ENCODE data around the gene BIVM. TPM values are rescaled to one million over a fixed set of nuclear protein-coding genes. Genes with fewer than 3 reads are reported as not detected.

The BIVM gene
- total RNA-seq, 1 experiment from 2014 or later: 12.5 TPM

DNA sequence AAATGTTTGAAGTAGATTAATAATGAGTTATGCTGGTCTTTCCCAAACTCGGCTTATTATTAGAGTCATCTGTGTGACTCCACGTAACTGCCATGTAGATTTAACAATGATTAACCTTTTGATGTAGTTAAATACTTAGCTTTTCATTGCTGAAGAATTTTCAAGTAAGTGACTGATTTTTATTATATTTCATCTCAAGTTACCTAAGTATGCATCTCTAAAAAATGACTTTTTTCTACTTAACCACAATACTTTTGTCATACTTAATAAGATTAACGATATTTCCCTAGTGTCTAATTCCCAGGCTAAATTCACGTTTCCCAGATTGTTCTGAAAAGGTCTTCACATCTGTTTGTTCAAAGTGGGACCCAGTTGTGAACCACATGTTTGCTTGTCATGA, 17.8 kb downstream of the BIVM start:
- Histone ChIP-seq H3K36me3 (ENCODE audit: low read depth) (0 out of 2 replicates have a peak, but pooled peaks cover 10% of the 10 kb centered on the region), H3K4me3 (no peak overlapping the region), H3F3A (ENCODE audit: insufficient read depth, low read depth) (no peaks in the 10 kb centered on the region), H3K4me2 (no peak overlapping the region), H4K20me1 (ENCODE audit: insufficient read depth) (0 out of 2 replicates have a peak, but pooled peaks cover 4% of the 10 kb centered on the region), H3K9me3 (ENCODE audit: insufficient read depth, low read depth) (no peaks in the 10 kb centered on the region), H3K27ac (no peak overlapping the region), H3K9me2 (ENCODE audit: insufficient read depth) (no peaks in the 10 kb centered on the region), H2AFZ (no peak overlapping the region), H3K4me1 (replicated peaks; ENCODE audit: insufficient read depth) (no peaks in the 10 kb centered on the region), H3K79me2 (ENCODE audit: low read depth) (no peaks in the 10 kb centered on the region; the same call in 1 of the 2 replicates), H3K27me3 (ENCODE audit: insufficient read depth, low read depth) (no peaks in the 10 kb centered on the region)
- DNase-seq: no peak
- TF ChIP-seq, protein P1, sequence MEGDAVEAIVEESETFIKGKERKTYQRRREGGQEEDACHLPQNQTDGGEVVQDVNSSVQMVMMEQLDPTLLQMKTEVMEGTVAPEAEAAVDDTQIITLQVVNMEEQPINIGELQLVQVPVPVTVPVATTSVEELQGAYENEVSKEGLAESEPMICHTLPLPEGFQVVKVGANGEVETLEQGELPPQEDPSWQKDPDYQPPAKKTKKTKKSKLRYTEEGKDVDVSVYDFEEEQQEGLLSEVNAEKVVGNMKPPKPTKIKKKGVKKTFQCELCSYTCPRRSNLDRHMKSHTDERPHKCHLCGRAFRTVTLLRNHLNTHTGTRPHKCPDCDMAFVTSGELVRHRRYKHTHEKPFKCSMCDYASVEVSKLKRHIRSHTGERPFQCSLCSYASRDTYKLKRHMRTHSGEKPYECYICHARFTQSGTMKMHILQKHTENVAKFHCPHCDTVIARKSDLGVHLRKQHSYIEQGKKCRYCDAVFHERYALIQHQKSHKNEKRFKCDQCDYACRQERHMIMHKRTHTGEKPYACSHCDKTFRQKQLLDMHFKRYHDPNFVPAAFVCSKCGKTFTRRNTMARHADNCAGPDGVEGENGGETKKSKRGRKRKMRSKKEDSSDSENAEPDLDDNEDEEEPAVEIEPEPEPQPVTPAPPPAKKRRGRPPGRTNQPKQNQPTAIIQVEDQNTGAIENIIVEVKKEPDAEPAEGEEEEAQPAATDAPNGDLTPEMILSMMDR (conservative IDR thresholded peaks at IDR 0.05): no peak
- no peak for TF ChIP-seq EZH2 (IDR thresholded peaks at IDR 0.05; ENCODE audit: low read depth)
- ChIA-PET CTCF (no interaction called here), POLR2A (ENCODE audit: unreplicated experiment) (no interaction called here)
- intact Hi-C loops (cut with micrococcal nuclease; ENCODE audit: unreplicated experiment): no loop called here
- BruUV-seq (replicated peaks): no TSS peak

GRCh38 chr13:102817241-102817640, 18.3 kb downstream of the BIVM start:
- TF ChIP-seq EZH2 (IDR thresholded peaks at IDR 0.05; ENCODE audit: low read depth): no peak
- TF ChIP-seq, protein P1 (conservative IDR thresholded peaks at IDR 0.05): no peak
- H3F3A ChIP-seq (ENCODE audit: insufficient read depth, low read depth): no peaks in the 10 kb centered on the region
- 0 out of 2 replicates have a peak, but pooled peaks cover 4% of the 10 kb centered on the region for H4K20me1 ChIP-seq (ENCODE audit: insufficient read depth)
- H3K9me2 ChIP-seq (ENCODE audit: insufficient read depth): no peaks in the 10 kb centered on the region
- no peaks in the 10 kb centered on the region; the same call in 1 of the 2 replicates for H3K79me2 ChIP-seq (ENCODE audit: low read depth)
- no peaks in the 10 kb centered on the region for H3K27me3 ChIP-seq (ENCODE audit: insufficient read depth, low read depth)
- ChIA-PET POLR2A (ENCODE audit: unreplicated experiment) (no interaction called here), CTCF (no interaction called here)
- no peak overlapping the region for H3K4me3 ChIP-seq
- H3K4me2 ChIP-seq: no peak overlapping the region
- intact Hi-C loops (cut with micrococcal nuclease; ENCODE audit: unreplicated experiment): no loop called here
- no peak overlapping the region for H3K27ac ChIP-seq
- 0 out of 2 replicates have a peak, but pooled peaks cover 10% of the 10 kb centered on the region for H3K36me3 ChIP-seq (ENCODE audit: low read depth)
- no peak for DNase-seq
- BruUV-seq (replicated peaks): no TSS peak
- no peaks in the 10 kb centered on the region for H3K9me3 ChIP-seq (ENCODE audit: insufficient read depth, low read depth)
- no peak overlapping the region for H2AFZ ChIP-seq
- no peaks in the 10 kb centered on the region for H3K4me1 ChIP-seq (replicated peaks; ENCODE audit: insufficient read depth)

DNA sequence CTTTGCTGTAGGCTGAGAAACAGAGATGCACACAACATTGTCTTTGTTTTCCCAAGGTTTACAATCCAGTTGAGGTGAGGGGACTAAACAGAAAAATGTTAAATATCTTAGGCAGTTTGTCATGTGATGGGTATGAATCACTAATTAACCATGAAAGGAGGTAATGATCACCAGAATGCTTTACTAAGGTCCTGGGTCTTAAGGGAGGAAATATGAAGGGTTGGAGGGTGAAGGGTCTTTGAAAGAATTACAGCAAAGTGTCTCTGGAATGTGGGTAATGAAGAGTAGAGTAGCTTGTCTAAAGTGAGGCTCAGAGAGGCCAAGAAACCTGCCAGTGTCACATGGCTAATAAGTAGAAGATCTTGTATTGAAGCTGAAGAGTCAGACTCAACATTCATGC, 19.0 kb downstream of the BIVM start:
- H4K20me1 ChIP-seq (ENCODE audit: insufficient read depth): 0 out of 2 replicates have a peak, but pooled peaks cover 4% of the 10 kb centered on the region
- no peak for DNase-seq
- H3K4me2 ChIP-seq: no peak overlapping the region
- no peak for TF ChIP-seq EZH2 (IDR thresholded peaks at IDR 0.05; ENCODE audit: low read depth)
- TF ChIP-seq, protein P1 (conservative IDR thresholded peaks at IDR 0.05): no peak
- POLR2A ChIA-PET (ENCODE audit: unreplicated experiment): no interaction called here
- no peaks in the 10 kb centered on the region for H3K9me3 ChIP-seq (ENCODE audit: insufficient read depth, low read depth)
- no peaks in the 10 kb centered on the region for H3F3A ChIP-seq (ENCODE audit: insufficient read depth, low read depth)
- H3K27me3 ChIP-seq (ENCODE audit: insufficient read depth, low read depth): no peaks in the 10 kb centered on the region
- H3K27ac ChIP-seq: no peak overlapping the region
- H3K79me2 ChIP-seq (ENCODE audit: low read depth): no peaks in the 10 kb centered on the region; the same call in 1 of the 2 replicates
- no peak overlapping the region for H2AFZ ChIP-seq
- CTCF ChIA-PET: no interaction called here
- no TSS peak for BruUV-seq (replicated peaks)
- H3K4me3 ChIP-seq: no peak overlapping the region
- 0 out of 2 replicates have a peak, but pooled peaks cover 10% of the 10 kb centered on the region for H3K36me3 ChIP-seq (ENCODE audit: low read depth)
- intact Hi-C loops (cut with micrococcal nuclease; ENCODE audit: unreplicated experiment): no loop called here
- H3K4me1 ChIP-seq (replicated peaks; ENCODE audit: insufficient read depth): no peaks in the 10 kb centered on the region
- no peaks in the 10 kb centered on the region for H3K9me2 ChIP-seq (ENCODE audit: insufficient read depth)
